SU-DHL-6 (cell line): Measurements from ENCODE around the gene CLDN8.

Experiments
- H2AFZ ChIP-seq: fragments of 200-600 bp; sonication (generic); 2 replicates; pipeline ENCODE4 v1.6.1; 2014; ENCODE audit warnings: low read depth, mild to moderate bottlenecking, moderate library complexity, mixed read lengths, antibody characterized with exemption, low read length; ENCODE audit not compliant: severe bottlenecking
- H3F3A ChIP-seq: fragments of 200-600 bp; shearing (Covaris generic); 2 replicates; pipeline ENCODE4 v1.6.0; 2016; ENCODE audit warnings: antibody characterized with exemption, mild to moderate bottlenecking; ENCODE audit not compliant: insufficient read depth
- H3K27ac ChIP-seq: fragments of 200-600 bp; sonication (generic); 2 replicates; pipeline ENCODE4 v1.5.1; 2016; ENCODE audit warnings: low read depth, mild to moderate bottlenecking, low read length, moderate library complexity, mixed read lengths
- H3K27me3 ChIP-seq: fragments of 200-600 bp; sonication (generic), shearing (Covaris generic); 2 replicates; pipeline ENCODE4 v1.6.0; 2014; ENCODE audit warnings: mild to moderate bottlenecking, low read length
- H3K36me3 ChIP-seq: fragments of 200-600 bp; sonication (generic); 2 replicates; pipeline ENCODE4 v1.6.1; 2014; ENCODE audit warnings: mild to moderate bottlenecking, low read length, mixed read lengths
- H3K4me2 ChIP-seq: fragments of 300-600, 200-600 bp; shearing (Covaris generic), sonication (generic); 2 replicates; pipeline ENCODE4 v1.6.0; 2014; ENCODE audit warnings: low read length, low read depth, mild to moderate bottlenecking; ENCODE audit not compliant: poor library complexity, severe bottlenecking
- H3K4me3 ChIP-seq: fragments of 200-600 bp; sonication (generic); 2 replicates; pipeline ENCODE4 v1.5.1; 2014; ENCODE audit warnings: antibody characterized with exemption, low read length, mild to moderate bottlenecking, mixed read lengths; ENCODE audit not compliant: insufficient read depth, poor library complexity, severe bottlenecking
- H3K79me2 ChIP-seq: fragments of 200-600 bp; sonication (generic); 2 replicates; pipeline ENCODE4 v1.6.1; 2014; ENCODE audit warnings: mild to moderate bottlenecking, low read length, moderate library complexity; ENCODE audit not compliant: insufficient read depth
- H3K9ac ChIP-seq: fragments of 200-600 bp; sonication (generic); 2 replicates; pipeline ENCODE4 v1.7.0; 2014; ENCODE audit warnings: mild to moderate bottlenecking, low read length
- H3K9me2 ChIP-seq: fragments of 200-600 bp; sonication (generic); replicated peaks from 2 replicates; pipeline ENCODE4 v1.6.1; 2014; ENCODE audit warnings: low read length; ENCODE audit not compliant: insufficient read depth
- H3K9me3 ChIP-seq: fragments of 200-600 bp; sonication (generic); 2 replicates; pipeline ENCODE4 v1.6.1; 2014; ENCODE audit warnings: low read length, mixed read lengths; ENCODE audit not compliant: insufficient read depth
- H4K20me1 ChIP-seq: fragments of 200-600 bp; sonication (generic); 2 replicates; pipeline ENCODE4 v1.6.1; 2014; ENCODE audit warnings: low read depth, mild to moderate bottlenecking, antibody characterized with exemption, low read length, moderate library complexity, mixed read lengths
- CTCF ChIP-seq: fragments of 200-600 bp; sonication (generic); IDR thresholded peaks from one replicate; pipeline ENCODE4 v1.5.1; 2017; ENCODE audit warnings: antibody characterized with exemption, mild to moderate bottlenecking, low read length, moderate library complexity; ENCODE audit not compliant: insufficient read depth, poor library complexity, severe bottlenecking
- EZH2phosphoT487 ChIP-seq: fragments of 200-600 bp; sonication (generic), shearing (Covaris generic); conservative IDR thresholded peaks from 2 replicates; pipeline ENCODE4 v1.6.1; 2018; ENCODE audit warnings: mild to moderate bottlenecking, antibody characterized with exemption, low read length, moderate library complexity, mixed read lengths

The CLDN8 gene

GRCh38 chr21:30234643-30235042, 18.7 kb upstream of the CLDN8 start:
- Histone ChIP-seq H3K27me3 (no peaks in the 10 kb centered on the region), H2AFZ (no peak overlapping the region), H3K9ac (no peak overlapping the region), H3K4me2 (no peak overlapping the region), H3K4me3 (no peak overlapping the region), H3K36me3 (no peaks in the 10 kb centered on the region), H3K79me2 (no peaks in the 10 kb centered on the region), H3K9me2 (no peaks in the 10 kb centered on the region), H3F3A (no peaks in the 10 kb centered on the region), H4K20me1 (no peaks in the 10 kb centered on the region), H3K27ac (no peak overlapping the region), H3K9me3 (0 out of 2 replicates have a peak, but pooled peaks cover 4% of the 10 kb centered on the region)
- TF ChIP-seq CTCF, result no peak
- TF ChIP-seq EZH2phosphoT487, result no peak

GRCh38 chr21:30234050-30234449, 18.2 kb upstream of the CLDN8 start:
- Histone ChIP-seq H3F3A (no peaks in the 10 kb centered on the region), H3K4me2 (no peak overlapping the region), H3K4me3 (no peak overlapping the region), H3K36me3 (no peaks in the 10 kb centered on the region), H3K9me3 (0 out of 2 replicates have a peak, but pooled peaks cover 4% of the 10 kb centered on the region), H2AFZ (no peak overlapping the region), H3K27ac (no peak overlapping the region), H3K9me2 (no peaks in the 10 kb centered on the region), H3K9ac (no peak overlapping the region), H3K27me3 (no peaks in the 10 kb centered on the region), H3K79me2 (no peaks in the 10 kb centered on the region), H4K20me1 (no peaks in the 10 kb centered on the region)
- no peak for TF ChIP-seq CTCF
- TF ChIP-seq EZH2phosphoT487, result no peak

GRCh38 chr21:30233228-30234020, 17.5 kb upstream of the CLDN8 start:
- H3K9me2 ChIP-seq, result no peaks in the 10 kb centered on the region
- H3K9ac ChIP-seq, result no peak overlapping the region
- no peak overlapping the region for H3K4me3 ChIP-seq
- H3K4me2 ChIP-seq, result no peak overlapping the region
- no peak overlapping the region for H3K27ac ChIP-seq
- H3K9me3 ChIP-seq, result 0 out of 2 replicates have a peak, but pooled peaks cover 4% of the 10 kb centered on the region
- H3K79me2 ChIP-seq, result no peaks in the 10 kb centered on the region
- H3K36me3 ChIP-seq, result no peaks in the 10 kb centered on the region
- no peaks in the 10 kb centered on the region for H4K20me1 ChIP-seq
- no peak overlapping the region for H2AFZ ChIP-seq
- no peaks in the 10 kb centered on the region for H3F3A ChIP-seq
- TF ChIP-seq EZH2phosphoT487, result no peak
- no peak for TF ChIP-seq CTCF
- H3K27me3 ChIP-seq, result no peaks in the 10 kb centered on the region
